SU-DHL-6 (cell line): ENCODE results near the gene SPP2.

ENCODE experiments used
- H2AFZ ChIP-seq: fragments of 200-600 bp; sonication (generic); 2 replicates; pipeline ENCODE4 v1.6.1; 2014; ENCODE audit warnings: low read depth, mild to moderate bottlenecking, moderate library complexity, mixed read lengths, antibody characterized with exemption, low read length; ENCODE audit not compliant: severe bottlenecking
- H3F3A ChIP-seq: fragments of 200-600 bp; shearing (Covaris generic); 2 replicates; pipeline ENCODE4 v1.6.0; 2016; ENCODE audit warnings: antibody characterized with exemption, mild to moderate bottlenecking; ENCODE audit not compliant: insufficient read depth
- H3K27ac ChIP-seq: fragments of 200-600 bp; sonication (generic); 2 replicates; pipeline ENCODE4 v1.5.1; 2016; ENCODE audit warnings: low read depth, mild to moderate bottlenecking, low read length, moderate library complexity, mixed read lengths
- H3K27me3 ChIP-seq: fragments of 200-600 bp; sonication (generic), shearing (Covaris generic); 2 replicates; pipeline ENCODE4 v1.6.0; 2014; ENCODE audit warnings: mild to moderate bottlenecking, low read length
- H3K36me3 ChIP-seq: fragments of 200-600 bp; sonication (generic); 2 replicates; pipeline ENCODE4 v1.6.1; 2014; ENCODE audit warnings: mild to moderate bottlenecking, low read length, mixed read lengths
- H3K4me2 ChIP-seq: fragments of 300-600, 200-600 bp; shearing (Covaris generic), sonication (generic); 2 replicates; pipeline ENCODE4 v1.6.0; 2014; ENCODE audit warnings: low read length, low read depth, mild to moderate bottlenecking; ENCODE audit not compliant: poor library complexity, severe bottlenecking
- H3K4me3 ChIP-seq: fragments of 200-600 bp; sonication (generic); 2 replicates; pipeline ENCODE4 v1.5.1; 2014; ENCODE audit warnings: antibody characterized with exemption, low read length, mild to moderate bottlenecking, mixed read lengths; ENCODE audit not compliant: insufficient read depth, poor library complexity, severe bottlenecking
- H3K79me2 ChIP-seq: fragments of 200-600 bp; sonication (generic); 2 replicates; pipeline ENCODE4 v1.6.1; 2014; ENCODE audit warnings: mild to moderate bottlenecking, low read length, moderate library complexity; ENCODE audit not compliant: insufficient read depth
- H3K9ac ChIP-seq: fragments of 200-600 bp; sonication (generic); 2 replicates; pipeline ENCODE4 v1.7.0; 2014; ENCODE audit warnings: mild to moderate bottlenecking, low read length
- H3K9me2 ChIP-seq: fragments of 200-600 bp; sonication (generic); replicated peaks from 2 replicates; pipeline ENCODE4 v1.6.1; 2014; ENCODE audit warnings: low read length; ENCODE audit not compliant: insufficient read depth
- H3K9me3 ChIP-seq: fragments of 200-600 bp; sonication (generic); 2 replicates; pipeline ENCODE4 v1.6.1; 2014; ENCODE audit warnings: low read length, mixed read lengths; ENCODE audit not compliant: insufficient read depth
- H4K20me1 ChIP-seq: fragments of 200-600 bp; sonication (generic); 2 replicates; pipeline ENCODE4 v1.6.1; 2014; ENCODE audit warnings: low read depth, mild to moderate bottlenecking, antibody characterized with exemption, low read length, moderate library complexity, mixed read lengths
- CTCF ChIP-seq: fragments of 200-600 bp; sonication (generic); IDR thresholded peaks from one replicate; pipeline ENCODE4 v1.5.1; 2017; ENCODE audit warnings: antibody characterized with exemption, mild to moderate bottlenecking, low read length, moderate library complexity; ENCODE audit not compliant: insufficient read depth, poor library complexity, severe bottlenecking
- EZH2phosphoT487 ChIP-seq: fragments of 200-600 bp; sonication (generic), shearing (Covaris generic); conservative IDR thresholded peaks from 2 replicates; pipeline ENCODE4 v1.6.1; 2018; ENCODE audit warnings: mild to moderate bottlenecking, antibody characterized with exemption, low read length, moderate library complexity, mixed read lengths

Gene SPP2

GRCh38 chr2:234083572-234084348 is 33.3 kb downstream of the SPP2 start:
- Histone ChIP-seq H3K79me2 (no peaks in the 10 kb centered on the region), H3K4me2 (no peak overlapping the region), H3K9me3 (no peaks in the 10 kb centered on the region), H3K27me3 (no peaks in the 10 kb centered on the region), H3K4me3 (no peak overlapping the region), H3K27ac (no peak overlapping the region), H3F3A (no peaks in the 10 kb centered on the region), H2AFZ (no peak overlapping the region), H3K9me2 (no peaks in the 10 kb centered on the region), H4K20me1 (no peaks in the 10 kb centered on the region), H3K9ac (no peak overlapping the region), H3K36me3 (no peaks in the 10 kb centered on the region)
- no peak for TF ChIP-seq CTCF
- no peak for TF ChIP-seq EZH2phosphoT487

GRCh38 chr2:234091432-234091879 is 41.0 kb downstream of the SPP2 start:
- no peak overlapping the region for H3K27ac ChIP-seq
- no peaks in the 10 kb centered on the region for H4K20me1 ChIP-seq
- H3K9me3 ChIP-seq = no peaks in the 10 kb centered on the region
- H3K27me3 ChIP-seq = no peaks in the 10 kb centered on the region
- no peaks in the 10 kb centered on the region for H3K79me2 ChIP-seq
- no peaks in the 10 kb centered on the region for H3K9me2 ChIP-seq
- TF ChIP-seq CTCF (no peak), EZH2phosphoT487 (no peak)
- no peaks in the 10 kb centered on the region for H3F3A ChIP-seq
- no peak overlapping the region for H3K4me3 ChIP-seq
- no peaks in the 10 kb centered on the region for H3K36me3 ChIP-seq
- no peak overlapping the region for H3K9ac ChIP-seq
- no peak overlapping the region for H3K4me2 ChIP-seq
- no peak overlapping the region for H2AFZ ChIP-seq

- Histone ChIP-seq H3K27me3 (no peaks in the 10 kb centered on the region), H2AFZ (no peak overlapping the region), H3K36me3 (no peaks in the 10 kb centered on the region), H3K4me3 (no peak overlapping the region), H3K9ac (no peak overlapping the region), H3K9me3 (no peaks in the 10 kb centered on the region), H3K4me2 (no peak overlapping the region), H4K20me1 (no peaks in the 10 kb centered on the region), H3K27ac (no peak overlapping the region), H3K9me2 (no peaks in the 10 kb centered on the region), H3F3A (no peaks in the 10 kb centered on the region), H3K79me2 (no peaks in the 10 kb centered on the region)
- TF ChIP-seq CTCF (no peak), EZH2phosphoT487 (no peak)
Observed at GRCh38 chr2:234091883-234092282, 41.4 kb downstream of the SPP2 start.
